Measurements from ENCODE around the gene MRPS18A. TPM values are rescaled to one million over a fixed set of nuclear protein-coding genes. Genes with fewer than 3 reads are reported as not detected.

Gene MRPS18A
- total and polyA plus RNA-seq, 9 of the 15 experiments (the other 6 are each of a cell fraction or from before 2014, with no cell fraction given), result 87.5 to 243 (median 125) TPM

GRCh38 chr6:43629505-43630300 is 57.9 kb downstream of the MRPS18A start (continued):
- TF ChIP-seq ATF6 (CRISPR knock-in tag; IDR thresholded peaks at IDR 0.05) (peak; percentile 20; the same call in 1 of the 2 replicates), AFF1 (IDR thresholded peaks at IDR 0.05; ENCODE audit: low read depth in 1 of 2, partially characterized antibody in 2 of 2) (peak in 1 of 2 experiments; percentile 73), NKRF (IDR thresholded peaks at IDR 0.05; ENCODE audit: borderline replicate concordance) (peak; percentile 57; the same call in 1 of the 2 replicates), CGGBP1 (CRISPR knock-in tag; IDR thresholded peaks at IDR 0.05) (no peak), HMG20A (CRISPR knock-in tag; conservative IDR thresholded peaks at IDR 0.05) (no peak), GTF2F1 (IDR thresholded peaks at IDR 0.05; ENCODE audit: low read depth, low read length) (peak; percentile 90), SRF (CRISPR knock-in tag; IDR thresholded peaks at IDR 0.05) (peak in 1 of 2 experiments; percentile 84; a peak in 3 of 4 replicates), DPF2 (IDR thresholded peaks at IDR 0.05) (peak; percentile 82), HDAC2 (IDR thresholded peaks at IDR 0.05) (0 out of 2 replicates have a peak, but pooled peaks have one; percentile 9), ZNF696 (CRISPR knock-in tag; conservative IDR thresholded peaks at IDR 0.05) (no peak), ZBTB5 (IDR thresholded peaks at IDR 0.05) (no peak), ZNF830 (CRISPR knock-in tag; IDR thresholded peaks at IDR 0.05) (peak; percentile 97), TBP (optimal IDR thresholded peaks at IDR 0.05; ENCODE audit: low read depth, low read length) (peak; percentile 98), ZNF586 (CRISPR knock-in tag; conservative IDR thresholded peaks at IDR 0.05) (no peak), HOXB6 (CRISPR knock-in tag; IDR thresholded peaks at IDR 0.05; ENCODE audit: borderline replicate concordance) (peak; percentile 47; the same call in 1 of the 2 replicates), ZNF511 (CRISPR knock-in tag; IDR thresholded peaks at IDR 0.05) (peak; percentile 64; the same call in 1 of the 2 replicates)
